Left renal pelvis (tissue), 4 donors: ENCODE measurements around the gene TBATA. TPM values are rescaled to one million over a fixed set of nuclear protein-coding genes. Genes with fewer than 3 reads are reported as not detected.

Experiments
- DNase-seq, 4 donors: peaks; one replicate each; pipeline ENCODE4 v3.0.0-alpha.2; 2013; ENCODE audit warnings: low read depth in 4 of 4, low spot score in 3 of 4
- polyA plus RNA-seq, 4 donors: library from polyadenylated mRNA; unstranded; fragments of 120-200 nt; gene quantifications; one replicate each; pipeline ENCODE4 v1.2.1, GENCODE V29; 2013; ENCODE audit not compliant: insufficient read length in 4 of 4

The TBATA gene
- polyA plus RNA-seq, 4 donors, result not detected

DNA sequence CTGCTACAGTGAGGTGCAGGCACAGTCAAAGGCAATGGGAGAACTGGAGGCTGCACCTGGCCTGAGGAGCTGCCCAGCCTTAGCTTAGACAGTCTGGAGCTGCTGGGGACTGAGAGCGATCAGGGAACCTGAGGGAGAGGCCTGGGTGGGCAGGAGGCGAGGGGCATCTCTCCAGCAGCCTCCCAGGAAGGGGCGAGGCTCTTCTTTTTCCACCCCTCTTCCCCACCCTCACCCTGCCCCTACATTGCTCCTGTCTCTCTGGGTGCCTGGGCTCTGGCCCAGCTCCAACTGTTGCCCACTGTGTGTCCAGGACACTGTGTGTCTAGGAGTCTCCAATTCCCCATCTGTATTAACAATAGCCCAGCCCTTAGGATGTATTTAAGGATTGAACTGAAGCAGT, 36.9 kb downstream of the TBATA start:
- DNase-seq, result no peak

DNA sequence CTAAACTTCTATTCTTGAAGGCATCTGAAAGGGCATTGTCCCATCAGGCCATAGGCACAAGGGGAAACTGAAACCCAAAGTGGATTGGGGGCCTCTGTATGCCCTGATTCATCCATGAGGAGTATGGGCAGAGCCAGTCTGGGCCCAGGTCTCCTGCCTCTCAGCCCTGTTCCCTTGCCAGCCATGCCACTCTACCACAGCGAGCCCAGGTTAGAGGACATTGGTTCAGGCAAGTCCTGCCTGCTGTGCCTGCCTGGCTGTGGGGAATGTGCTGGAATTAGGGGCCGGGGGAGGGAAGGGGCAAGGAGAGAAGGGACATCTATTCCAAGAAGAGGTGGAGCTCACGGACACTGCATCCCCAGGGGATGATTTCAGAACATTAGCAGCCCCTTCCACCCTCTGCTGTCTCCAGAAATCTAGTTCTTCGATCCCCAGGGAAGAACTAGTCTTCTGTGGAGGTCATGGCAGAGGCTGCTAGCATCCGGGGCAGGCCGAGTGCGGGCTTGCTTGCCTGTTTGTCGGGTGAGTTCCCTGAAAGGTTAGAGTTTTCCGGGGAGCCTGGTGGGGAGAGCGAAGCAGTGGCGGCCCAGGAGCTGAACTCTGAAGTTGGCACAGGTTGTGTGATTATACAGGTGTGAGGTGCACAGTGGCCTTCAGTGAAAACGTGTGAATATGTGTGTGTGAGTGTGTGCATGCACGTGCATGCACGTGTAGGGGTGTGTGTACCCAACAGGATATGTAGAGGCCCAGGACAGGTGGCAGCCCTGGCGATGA, 37.8 kb downstream of the TBATA start:
- no peak for DNase-seq

DNA sequence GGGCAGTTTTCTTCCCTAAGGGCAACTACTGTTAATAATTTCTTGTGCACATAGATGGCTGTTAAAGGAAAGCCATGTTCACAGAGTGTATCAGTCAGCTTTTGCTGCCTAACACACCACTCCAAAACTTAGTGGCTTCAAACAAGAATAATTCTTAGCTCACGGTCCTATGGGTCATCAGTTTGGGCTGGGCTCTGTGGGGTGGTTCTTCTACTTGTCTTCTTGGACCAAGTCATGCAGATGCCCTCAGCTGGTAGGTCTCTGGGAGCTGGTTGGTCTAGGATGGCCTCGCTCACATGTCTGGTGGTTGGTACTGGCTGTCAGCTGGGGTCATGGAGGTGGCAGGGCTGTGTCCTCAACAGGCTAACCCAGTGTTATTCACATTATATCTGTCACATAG, 39.6 kb downstream of the TBATA start:
- DNase-seq, result no peak

DNA sequence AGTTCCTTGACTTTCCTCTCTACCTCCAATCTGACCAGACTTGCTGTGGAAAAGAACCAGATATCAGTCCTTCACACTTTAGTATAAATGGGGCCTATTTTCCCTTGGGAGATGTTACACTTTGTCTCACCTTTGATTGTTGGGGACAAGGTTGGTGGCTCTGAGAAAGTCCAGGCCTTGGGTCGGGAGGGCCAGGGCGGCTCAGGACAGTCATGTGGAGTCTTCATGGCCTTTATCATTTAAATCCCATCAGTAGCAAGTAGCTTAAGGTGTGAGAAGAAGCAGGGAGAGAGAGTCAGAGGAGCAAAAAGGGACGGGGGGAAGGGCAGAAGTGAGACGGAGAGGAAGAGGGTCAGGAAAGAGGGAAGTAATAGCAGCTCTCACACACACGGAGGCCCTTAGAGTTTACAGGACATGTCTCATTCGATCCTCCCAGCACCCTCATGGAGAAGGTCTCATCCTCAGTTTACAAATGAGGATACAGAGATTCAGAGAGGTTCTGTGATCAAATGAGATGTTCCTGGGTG, 40.5 kb downstream of the TBATA start:
- no peak for DNase-seq

DNA sequence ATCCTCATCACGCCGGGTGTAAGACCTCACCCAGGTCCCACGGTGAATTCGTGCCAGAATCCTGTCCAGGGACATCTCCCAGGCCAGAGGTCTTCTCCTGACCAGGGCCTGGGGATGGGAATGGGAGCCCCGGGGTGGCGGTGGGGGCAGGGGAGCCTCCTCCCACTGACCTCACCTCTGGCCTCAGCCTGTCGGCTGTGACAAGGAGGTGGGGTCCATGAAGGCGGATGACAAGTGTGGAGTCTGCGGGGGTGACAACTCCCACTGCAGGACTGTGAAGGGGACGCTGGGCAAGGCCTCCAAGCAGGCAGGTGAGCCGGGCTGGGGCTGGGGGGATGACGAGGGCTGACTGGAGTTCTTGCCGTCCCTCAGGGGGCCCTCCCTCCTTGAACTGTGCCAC, 41.3 kb downstream of the TBATA start:
- no peak for DNase-seq

DNA sequence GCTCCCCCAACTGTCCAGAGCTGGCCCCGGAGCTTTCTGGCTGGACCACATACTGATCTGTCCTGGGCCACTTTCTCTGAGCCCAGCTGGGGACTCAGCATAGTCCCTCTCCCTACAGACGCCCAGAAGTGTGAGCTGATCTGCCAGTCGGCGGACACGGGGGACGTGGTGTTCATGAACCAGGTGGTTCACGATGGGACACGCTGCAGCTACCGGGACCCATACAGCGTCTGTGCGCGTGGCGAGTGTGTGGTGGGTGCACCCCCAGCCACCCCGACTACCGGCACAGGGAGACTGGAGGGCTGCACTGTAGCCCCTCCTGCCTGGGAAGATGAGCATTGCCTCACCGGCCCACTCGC, 41.8 kb downstream of the TBATA start:
- DNase-seq, result no peak

DNA sequence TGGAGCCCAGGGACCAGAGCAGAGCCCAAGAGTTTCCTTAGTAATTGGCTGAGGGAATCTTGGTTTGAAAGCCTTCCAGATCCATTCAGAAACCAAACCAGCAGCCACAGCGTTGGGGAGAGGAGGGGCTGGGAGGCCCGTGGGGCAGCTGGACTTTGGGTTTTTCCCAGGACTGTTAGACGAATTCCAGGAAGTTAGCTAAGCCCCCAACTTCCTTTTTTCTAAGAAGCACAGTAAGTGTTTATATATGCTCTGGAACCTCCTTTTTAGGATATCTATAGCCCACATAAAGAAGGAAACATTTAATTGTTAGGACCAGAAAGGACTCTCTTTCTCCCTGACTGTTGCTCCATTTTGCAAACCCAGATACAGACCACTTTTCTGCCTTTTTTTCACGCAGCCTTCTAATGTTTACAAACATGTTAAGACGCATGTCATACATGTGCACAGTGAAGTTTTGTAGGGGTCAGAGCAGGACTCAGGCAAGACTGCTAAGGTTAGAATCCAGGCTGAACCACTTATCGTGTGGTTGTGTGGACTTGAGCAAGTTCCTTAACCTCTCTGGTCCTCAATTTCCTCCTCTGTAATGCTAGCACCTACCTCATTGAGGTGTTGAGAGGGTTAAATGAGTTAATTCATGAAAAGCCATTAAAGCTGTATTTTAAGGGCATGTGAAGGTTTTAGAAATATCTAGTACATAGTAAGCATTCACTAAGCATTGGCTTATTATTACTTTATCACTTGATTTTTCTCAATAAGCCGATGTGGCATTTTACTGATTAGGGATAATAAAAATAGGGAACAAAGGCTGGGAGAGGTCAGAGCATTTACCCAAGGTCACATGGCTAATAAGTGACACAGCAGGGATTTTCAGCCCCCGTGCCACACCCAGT, 42.4 kb downstream of the TBATA start:
- DNase-seq, result peak in 3 of 4 donors; percentile 49 to 64 (median 55)

DNA sequence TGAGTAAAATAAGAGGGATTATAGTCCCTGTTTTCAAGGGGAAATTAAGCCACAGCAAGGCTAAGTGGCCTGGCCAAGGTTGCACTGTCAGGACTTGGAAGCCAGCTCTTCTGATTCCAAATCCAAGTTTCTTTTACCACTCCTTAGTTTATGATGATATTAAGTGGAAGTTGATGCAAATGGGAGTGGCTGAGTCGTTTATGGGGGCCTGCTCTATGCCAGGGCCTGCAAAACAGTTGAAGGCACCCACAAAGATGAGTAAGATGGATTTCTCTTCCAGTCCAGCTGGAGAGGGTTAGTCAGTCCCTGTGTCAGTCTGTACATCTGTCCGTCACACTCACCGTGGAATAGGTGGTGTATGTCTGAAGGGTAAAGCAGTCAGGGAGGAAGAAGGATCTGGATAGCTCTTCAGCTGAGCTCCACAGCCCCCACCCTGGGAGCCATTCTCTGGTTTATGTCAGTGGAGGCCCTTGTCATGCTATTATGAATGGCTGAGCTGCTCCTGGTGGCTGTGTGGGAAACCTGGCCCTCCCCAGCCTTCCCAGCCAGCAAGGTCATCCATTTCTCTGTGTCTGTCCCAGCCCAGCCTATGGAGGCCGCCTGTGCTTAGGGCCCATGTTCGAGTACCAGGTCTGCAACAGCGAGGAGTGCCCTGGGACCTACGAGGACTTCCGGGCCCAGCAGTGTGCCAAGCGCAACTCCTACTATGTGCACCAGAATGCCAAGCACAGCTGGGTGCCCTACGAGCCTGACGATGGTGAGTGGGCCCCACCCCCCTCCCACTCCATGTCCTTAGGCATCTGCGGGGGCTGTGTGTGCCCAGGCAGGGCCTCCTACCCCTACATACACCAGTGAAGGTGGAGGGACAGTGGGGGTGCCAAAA, 44.5 kb downstream of the TBATA start:
- no peak for DNase-seq

DNA sequence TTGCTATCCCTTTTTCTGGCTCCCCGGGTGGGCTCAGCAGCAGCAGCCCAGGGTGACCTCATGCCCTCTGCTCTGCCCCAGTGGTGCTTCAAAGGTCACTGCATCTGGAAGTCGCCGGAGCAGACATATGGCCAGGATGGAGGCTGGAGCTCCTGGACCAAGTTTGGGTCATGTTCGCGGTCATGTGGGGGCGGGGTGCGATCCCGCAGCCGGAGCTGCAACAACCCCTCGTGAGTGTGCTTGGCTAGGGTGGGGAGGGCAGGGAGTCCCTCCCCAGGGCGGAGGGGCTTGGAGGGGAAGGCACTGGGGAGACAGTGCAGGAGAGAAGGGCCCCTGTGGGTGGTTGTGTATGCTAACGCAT, 46.4 kb downstream of the TBATA start:
- no peak for DNase-seq

DNA sequence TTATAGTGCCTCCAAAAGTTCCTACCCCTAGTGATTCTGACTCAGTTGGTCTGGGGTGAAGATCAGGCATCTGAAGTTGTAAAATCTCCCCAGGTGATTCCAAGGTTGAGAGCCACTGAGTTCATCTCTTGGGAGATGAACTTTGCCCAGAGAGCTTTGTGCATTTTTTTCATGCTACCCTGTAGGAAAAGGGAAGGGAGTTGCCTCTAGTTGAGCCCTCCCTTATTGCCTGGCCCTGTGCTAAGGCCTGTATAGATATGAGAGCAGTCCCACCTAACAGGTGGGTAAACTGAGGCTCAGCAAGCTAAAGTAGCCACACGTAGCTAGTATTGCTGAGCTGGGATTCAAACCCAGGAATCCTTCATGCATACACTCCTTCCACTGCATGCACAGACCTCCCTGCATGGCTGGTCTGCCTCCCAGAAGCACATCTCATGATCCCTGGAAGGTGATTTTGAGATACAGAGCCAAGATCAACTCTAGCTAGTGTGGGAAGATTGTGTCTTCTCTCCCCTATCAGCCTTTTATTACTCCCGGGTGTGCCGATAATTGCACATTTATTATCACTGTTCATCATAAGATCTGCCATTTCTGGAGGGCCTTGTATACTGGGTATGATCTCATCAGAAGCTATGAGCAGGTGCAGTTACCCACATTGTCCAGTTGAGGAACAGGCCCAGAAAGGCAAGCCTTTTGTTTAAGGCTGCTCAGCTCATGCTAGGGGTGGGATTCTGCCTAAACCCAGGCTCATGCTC, 47.0 kb downstream of the TBATA start:
- DNase-seq, result no peak

DNA sequence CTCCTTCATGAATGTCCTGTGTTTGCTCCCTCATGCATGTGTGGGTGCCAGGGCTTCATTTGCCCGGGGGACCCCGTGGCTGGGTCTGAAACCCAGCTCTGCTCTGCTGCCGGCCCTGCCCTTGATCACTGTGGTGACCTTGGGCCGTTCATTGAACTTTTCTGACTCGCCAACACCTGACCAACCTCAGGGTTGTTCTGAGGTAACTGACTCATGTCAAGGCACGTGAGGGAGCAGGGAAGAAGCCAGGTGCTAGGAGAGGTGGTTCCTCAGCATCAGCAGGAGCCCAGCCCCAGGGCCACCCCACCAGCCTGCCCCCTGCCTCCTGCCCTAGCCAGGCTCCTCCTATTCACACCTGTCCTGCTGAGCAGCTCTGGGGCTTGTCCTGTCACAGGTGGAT, 47.9 kb downstream of the TBATA start:
- DNase-seq, result no peak

DNA sequence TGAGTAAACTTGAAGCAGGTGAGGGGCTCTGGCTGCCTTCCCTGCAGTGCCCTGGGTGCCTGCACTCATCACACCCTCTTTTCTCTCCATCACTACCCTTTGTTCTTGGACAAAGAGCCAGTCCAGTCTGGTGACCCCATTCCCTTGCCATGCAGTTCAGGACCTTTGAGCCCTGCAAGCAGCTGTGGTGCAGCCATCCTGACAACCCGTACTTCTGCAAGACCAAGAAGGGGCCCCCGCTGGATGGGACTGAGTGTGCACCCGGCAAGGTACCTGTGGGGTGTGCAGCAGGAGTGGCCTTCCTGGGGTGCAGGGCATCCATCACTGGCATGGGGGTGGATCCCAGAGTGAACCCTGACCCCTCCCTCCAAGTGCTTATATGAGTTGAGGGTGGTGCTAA, 48.7 kb downstream of the TBATA start:
- DNase-seq, result no peak

DNA sequence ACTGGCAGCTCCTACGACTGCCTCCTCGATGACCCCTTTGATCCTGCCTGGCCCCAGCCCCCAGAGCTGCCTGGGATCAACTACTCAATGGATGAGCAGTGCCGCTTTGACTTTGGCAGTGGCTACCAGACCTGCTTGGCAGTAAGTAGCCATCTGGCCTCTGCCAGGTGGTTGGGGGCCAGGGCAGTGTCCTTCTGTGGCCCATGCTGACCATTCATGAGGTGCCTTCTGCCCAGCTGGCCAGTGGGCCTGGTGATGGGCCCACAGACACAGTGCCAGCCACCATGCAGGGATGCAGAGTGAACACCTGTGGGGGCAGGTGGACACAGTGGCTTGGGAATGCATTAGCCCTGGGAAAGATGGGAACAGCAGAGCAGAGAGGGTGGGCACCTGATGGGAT, 50.0 kb downstream of the TBATA start:
- no peak for DNase-seq

DNA sequence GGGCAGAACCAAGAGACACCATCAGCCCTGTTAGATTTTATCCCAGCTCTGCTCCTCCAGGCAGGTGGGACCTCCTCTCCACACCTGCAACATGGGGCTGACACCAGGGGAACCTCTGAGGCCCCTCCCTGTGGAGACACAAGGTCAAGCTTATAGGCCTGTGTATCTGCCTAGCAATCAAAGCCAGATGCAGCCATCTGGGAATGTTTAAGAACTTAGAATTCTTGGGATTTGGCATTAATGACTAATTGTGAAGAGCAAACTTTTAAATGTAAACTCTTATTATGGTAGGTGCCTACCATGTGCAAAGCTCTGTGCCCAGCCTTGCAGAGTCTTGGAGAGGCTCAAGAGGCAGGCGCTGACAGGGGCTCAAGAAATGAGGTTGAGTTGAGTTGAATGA, 52.1 kb downstream of the TBATA start:
- DNase-seq, result no peak

DNA sequence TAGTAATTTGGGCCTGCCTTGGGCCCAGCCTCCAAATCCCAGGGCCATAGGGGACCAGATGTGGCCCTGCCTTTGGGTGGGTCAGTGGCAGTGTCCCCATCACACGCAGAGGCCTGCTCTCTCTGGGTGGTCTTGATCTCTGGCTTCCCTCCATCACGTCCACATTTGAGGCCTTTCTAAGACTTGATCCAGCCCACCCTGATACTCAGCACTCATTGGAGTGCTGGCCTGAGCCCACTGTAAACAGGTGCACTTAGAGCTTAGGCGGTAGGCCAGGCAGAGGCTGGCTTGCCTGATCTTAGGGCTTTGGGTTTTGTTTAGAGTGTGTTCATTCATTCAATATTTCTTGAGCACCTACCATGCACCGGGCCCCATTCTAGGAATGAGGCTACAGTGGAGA, 52.6 kb downstream of the TBATA start:
- DNase-seq, result no peak

DNA sequence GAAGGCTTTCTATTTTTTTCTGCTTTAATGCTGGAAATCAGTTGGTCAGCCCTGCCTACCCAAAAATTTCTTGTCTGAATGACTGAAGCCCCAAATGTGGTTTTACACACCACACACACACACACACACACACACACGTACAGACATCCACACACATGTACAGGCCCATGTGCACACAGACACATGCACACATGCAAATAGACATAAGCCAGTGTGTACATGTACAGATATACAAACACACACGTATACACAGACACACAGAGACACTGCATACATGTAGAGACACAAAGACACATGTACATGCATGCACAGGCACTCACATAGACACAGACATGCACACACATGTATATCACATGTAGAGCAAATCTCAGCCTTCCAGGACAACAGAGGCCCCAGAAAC, 54.2 kb downstream of the TBATA start:
- DNase-seq, result no peak

DNA sequence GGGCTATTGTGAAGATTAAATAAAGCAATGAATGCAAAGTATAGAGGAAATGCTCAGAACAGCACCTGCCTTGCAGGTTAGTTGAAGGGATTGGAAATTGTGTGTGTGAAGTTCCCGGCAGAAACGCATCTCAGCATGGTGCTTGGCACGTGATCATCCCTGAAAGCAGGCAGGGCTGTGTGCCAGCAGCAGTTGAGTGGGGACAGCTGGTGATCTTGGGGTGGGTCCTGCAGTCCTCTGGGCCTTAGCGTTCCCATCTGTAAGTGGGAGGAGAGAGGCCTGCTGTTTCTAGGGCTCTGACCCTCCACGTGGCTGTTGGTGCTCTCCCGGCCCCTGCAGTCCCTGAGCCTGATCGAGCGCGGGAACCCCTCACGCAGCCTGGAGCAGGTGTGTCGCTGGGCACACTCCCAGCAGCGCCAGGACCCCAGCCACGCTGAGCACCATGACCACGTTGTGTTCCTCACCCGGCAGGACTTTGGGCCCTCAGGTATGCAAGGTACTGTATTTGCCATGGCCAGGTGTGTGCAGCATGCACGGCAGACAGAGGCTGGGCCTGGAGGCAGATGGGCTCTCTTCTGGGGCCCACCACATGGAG, 55.3 kb downstream of the TBATA start:
- peak in 1 of 4 donors; percentile 16 for DNase-seq

DNA sequence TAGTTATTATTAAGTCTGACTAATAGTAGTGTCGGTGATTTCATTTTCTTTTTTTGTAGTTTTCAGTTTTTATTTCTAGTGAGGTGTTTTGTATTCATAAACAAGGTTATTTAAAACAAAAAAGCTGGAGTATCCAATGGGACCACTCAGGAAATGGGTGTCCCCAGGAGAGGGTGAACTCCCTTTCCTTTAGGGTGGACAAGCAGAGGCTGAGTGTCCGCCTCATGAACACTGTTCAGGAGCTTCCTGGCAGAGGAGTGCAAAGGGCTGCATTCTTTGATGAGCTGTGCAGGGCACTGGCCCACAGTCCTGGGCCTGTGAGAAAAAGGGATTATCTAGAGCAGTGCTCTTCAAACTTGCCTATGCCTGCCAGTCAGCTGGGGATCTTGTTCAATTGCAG, 56.8 kb downstream of the TBATA start:
- DNase-seq, result no peak

DNA sequence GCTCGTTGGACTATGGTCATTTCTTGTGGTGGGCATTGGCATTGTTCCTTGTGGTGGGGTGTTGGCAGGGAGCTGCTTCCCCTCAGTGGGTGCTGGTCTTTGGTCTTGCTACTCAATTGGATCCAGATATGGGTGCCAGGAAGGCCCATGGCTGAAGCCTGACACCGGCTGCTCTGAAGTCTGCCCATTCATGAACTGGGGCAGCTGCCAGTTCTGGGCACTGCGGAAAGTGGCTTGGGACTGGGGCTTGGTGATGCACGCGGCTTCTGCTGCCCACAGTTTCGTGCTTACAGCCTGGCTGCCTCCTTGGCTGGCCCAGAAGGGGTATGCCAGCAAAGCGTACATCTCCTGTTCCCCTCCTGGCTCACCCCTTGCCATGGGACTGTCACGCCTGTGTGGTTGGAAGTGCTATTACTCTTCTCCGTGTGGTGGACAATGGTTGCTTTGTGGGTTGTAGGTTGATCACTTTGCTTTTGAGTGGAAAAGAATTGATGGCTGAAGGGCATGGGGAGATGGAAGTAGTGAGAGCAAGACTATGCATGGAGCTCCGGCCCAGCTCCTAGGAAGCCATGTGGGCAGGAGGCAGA, 58.2 kb downstream of the TBATA start:
- no peak for DNase-seq
